Measurements from ENCODE around the gene LAIR1. TPM values are rescaled to one million over a fixed set of nuclear protein-coding genes. Genes with fewer than 3 reads are reported as not detected.
"Not testable (repeated sequence)": the region's sequence is repeated elsewhere in the genome, so short reads cannot be mapped to it uniquely, and the experiment has no call there.

The LAIR1 gene
- total RNA-seq, 1 donor: 0.36 TPM

- no peaks in the 10 kb centered on the region for H3K27me3 ChIP-seq (ENCODE audit: insufficient read depth, low read length)
- no peaks in the 10 kb centered on the region for H3K79me2 ChIP-seq (ENCODE audit: insufficient read depth, low read length)
- H3K9me3 ChIP-seq (ENCODE audit: low read depth, low read length): no peaks in the 10 kb centered on the region
- H3K36me3 ChIP-seq (ENCODE audit: insufficient read depth, low read length): no peaks in the 10 kb centered on the region
- H2AFZ ChIP-seq (ENCODE audit: low read length): no peak overlapping the region
- no peak overlapping the region for H3K4me3 ChIP-seq (ENCODE audit: insufficient read depth, low read length)
- TF ChIP-seq, protein P1, sequence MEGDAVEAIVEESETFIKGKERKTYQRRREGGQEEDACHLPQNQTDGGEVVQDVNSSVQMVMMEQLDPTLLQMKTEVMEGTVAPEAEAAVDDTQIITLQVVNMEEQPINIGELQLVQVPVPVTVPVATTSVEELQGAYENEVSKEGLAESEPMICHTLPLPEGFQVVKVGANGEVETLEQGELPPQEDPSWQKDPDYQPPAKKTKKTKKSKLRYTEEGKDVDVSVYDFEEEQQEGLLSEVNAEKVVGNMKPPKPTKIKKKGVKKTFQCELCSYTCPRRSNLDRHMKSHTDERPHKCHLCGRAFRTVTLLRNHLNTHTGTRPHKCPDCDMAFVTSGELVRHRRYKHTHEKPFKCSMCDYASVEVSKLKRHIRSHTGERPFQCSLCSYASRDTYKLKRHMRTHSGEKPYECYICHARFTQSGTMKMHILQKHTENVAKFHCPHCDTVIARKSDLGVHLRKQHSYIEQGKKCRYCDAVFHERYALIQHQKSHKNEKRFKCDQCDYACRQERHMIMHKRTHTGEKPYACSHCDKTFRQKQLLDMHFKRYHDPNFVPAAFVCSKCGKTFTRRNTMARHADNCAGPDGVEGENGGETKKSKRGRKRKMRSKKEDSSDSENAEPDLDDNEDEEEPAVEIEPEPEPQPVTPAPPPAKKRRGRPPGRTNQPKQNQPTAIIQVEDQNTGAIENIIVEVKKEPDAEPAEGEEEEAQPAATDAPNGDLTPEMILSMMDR (IDR thresholded peaks at IDR 0.05; ENCODE audit: extremely low read depth, low read depth, low read length): no peak
- no peaks in the 10 kb centered on the region for H3K4me1 ChIP-seq (ENCODE audit: insufficient read depth, low read length)
- H3K4me2 ChIP-seq (ENCODE audit: insufficient read depth, low read length): no peak overlapping the region
- DNase-seq (ENCODE audit: insufficient read length, low spot score, missing footprints): no peak
- no peak overlapping the region for H3K27ac ChIP-seq (ENCODE audit: low read depth, low read length)
- no peaks in the 10 kb centered on the region for H4K20me1 ChIP-seq (ENCODE audit: insufficient read depth, low read length)
Measured at GRCh38 chr19:54333586-54334298, 31.0 kb downstream of the LAIR1 start.

- Histone ChIP-seq H2AFZ (ENCODE audit: low read length) (no peak overlapping the region), H3K9me3 (ENCODE audit: low read depth, low read length) (no peaks in the 10 kb centered on the region), H3K4me1 (ENCODE audit: insufficient read depth, low read length) (no peaks in the 10 kb centered on the region), H3K27ac (ENCODE audit: low read depth, low read length) (no peak overlapping the region), H3K36me3 (ENCODE audit: insufficient read depth, low read length) (no peaks in the 10 kb centered on the region), H3K4me3 (ENCODE audit: insufficient read depth, low read length) (no peak overlapping the region), H3K4me2 (ENCODE audit: insufficient read depth, low read length) (no peak overlapping the region), H3K79me2 (ENCODE audit: insufficient read depth, low read length) (no peaks in the 10 kb centered on the region), H3K27me3 (ENCODE audit: insufficient read depth, low read length) (no peaks in the 10 kb centered on the region), H4K20me1 (ENCODE audit: insufficient read depth, low read length) (no peaks in the 10 kb centered on the region)
- no peak for DNase-seq (ENCODE audit: insufficient read length, low spot score, missing footprints)
- TF ChIP-seq, protein P1 (IDR thresholded peaks at IDR 0.05; ENCODE audit: extremely low read depth, low read depth, low read length): no peak
Measured at GRCh38 chr19:54332149-54332548, 32.6 kb downstream of the LAIR1 start.

DNA sequence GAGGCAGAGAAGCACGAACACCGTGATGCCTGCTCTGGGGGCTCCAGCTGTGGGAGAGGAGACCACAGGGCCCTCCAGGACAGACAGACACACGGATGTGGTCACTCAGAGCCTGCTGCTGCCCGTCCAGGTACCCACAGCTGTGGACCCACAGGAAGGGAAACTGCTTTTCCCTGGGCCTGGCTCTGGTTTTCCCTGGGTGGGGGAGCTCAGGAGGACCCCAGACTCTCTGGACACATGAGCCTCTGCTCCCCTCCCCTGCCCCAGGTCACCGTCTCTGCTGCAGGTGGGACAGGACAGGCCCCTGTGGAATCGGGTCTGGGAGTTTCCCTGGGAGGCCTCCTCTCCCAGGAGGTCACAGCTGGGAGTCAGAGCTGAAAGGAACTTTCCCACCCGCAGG is 33.1 kb downstream of the LAIR1 start:
- no peaks in the 10 kb centered on the region for H3K9me3 ChIP-seq (ENCODE audit: low read depth, low read length)
- H4K20me1 ChIP-seq (ENCODE audit: insufficient read depth, low read length): no peaks in the 10 kb centered on the region
- H3K79me2 ChIP-seq (ENCODE audit: insufficient read depth, low read length): no peaks in the 10 kb centered on the region
- H2AFZ ChIP-seq (ENCODE audit: low read length): no peak overlapping the region
- TF ChIP-seq, protein P1 (IDR thresholded peaks at IDR 0.05; ENCODE audit: extremely low read depth, low read depth, low read length): no peak
- no peaks in the 10 kb centered on the region for H3K27me3 ChIP-seq (ENCODE audit: insufficient read depth, low read length)
- no peaks in the 10 kb centered on the region for H3K36me3 ChIP-seq (ENCODE audit: insufficient read depth, low read length)
- H3K4me1 ChIP-seq (ENCODE audit: insufficient read depth, low read length): no peaks in the 10 kb centered on the region
- no peak overlapping the region for H3K4me2 ChIP-seq (ENCODE audit: insufficient read depth, low read length)
- H3K4me3 ChIP-seq (ENCODE audit: insufficient read depth, low read length): no peak overlapping the region
- H3K27ac ChIP-seq (ENCODE audit: low read depth, low read length): no peak overlapping the region
- no peak for DNase-seq (ENCODE audit: insufficient read length, low spot score, missing footprints)

DNA sequence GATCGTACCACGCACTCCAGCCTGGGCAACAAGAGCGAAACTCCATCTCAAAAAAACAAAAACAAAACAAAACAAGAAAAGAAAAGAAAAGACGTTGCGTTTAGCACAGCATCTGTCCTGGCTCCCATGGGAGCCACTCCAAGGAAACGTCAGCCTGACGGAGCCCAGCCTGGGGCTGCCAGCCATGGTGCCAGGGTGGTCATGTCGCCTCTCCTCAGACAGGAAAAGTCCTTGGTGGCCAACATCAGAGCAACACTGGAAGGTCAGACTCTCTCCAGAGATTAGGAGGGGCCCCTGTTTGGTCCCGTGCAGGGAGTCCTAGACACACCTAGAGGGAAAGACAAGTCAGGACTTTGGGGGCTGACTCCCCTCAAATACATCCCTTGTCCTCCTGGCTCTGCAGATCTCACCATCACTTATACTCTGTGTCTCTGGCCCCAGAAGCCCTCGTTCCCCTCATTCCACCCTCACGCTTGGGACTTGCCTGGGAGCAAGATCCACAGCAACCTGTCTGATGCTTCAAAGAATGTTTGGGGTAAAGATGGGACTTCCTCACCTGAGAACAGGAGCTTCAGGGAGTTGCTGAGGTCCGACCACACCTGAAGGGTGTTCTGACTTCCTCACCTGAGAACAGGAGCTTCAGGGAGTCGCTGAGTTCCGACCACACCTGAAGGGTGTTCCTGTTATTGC is 35.1 kb downstream of the LAIR1 start:
- H2AFZ ChIP-seq (ENCODE audit: low read length): no peak overlapping the region
- H4K20me1 ChIP-seq (ENCODE audit: insufficient read depth, low read length): no peaks in the 10 kb centered on the region
- H3K27ac ChIP-seq (ENCODE audit: low read depth, low read length): no peak overlapping the region
- no peaks in the 10 kb centered on the region for H3K36me3 ChIP-seq (ENCODE audit: insufficient read depth, low read length)
- no peak for DNase-seq (ENCODE audit: insufficient read length, low spot score, missing footprints)
- no peak overlapping the region for H3K4me3 ChIP-seq (ENCODE audit: insufficient read depth, low read length)
- H3K79me2 ChIP-seq (ENCODE audit: insufficient read depth, low read length): no peaks in the 10 kb centered on the region
- no peak overlapping the region for H3K4me2 ChIP-seq (ENCODE audit: insufficient read depth, low read length)
- H3K4me1 ChIP-seq (ENCODE audit: insufficient read depth, low read length): no peaks in the 10 kb centered on the region
- H3K9me3 ChIP-seq (ENCODE audit: low read depth, low read length): no peaks in the 10 kb centered on the region
- no peaks in the 10 kb centered on the region for H3K27me3 ChIP-seq (ENCODE audit: insufficient read depth, low read length)
- TF ChIP-seq, protein P1 (IDR thresholded peaks at IDR 0.05; ENCODE audit: extremely low read depth, low read depth, low read length): no peak

- not testable (repeated sequence) for H2AFZ ChIP-seq (ENCODE audit: low read length); H3K27me3 ChIP-seq (ENCODE audit: insufficient read depth, low read length); H3K4me3 ChIP-seq (ENCODE audit: insufficient read depth, low read length); DNase-seq (ENCODE audit: insufficient read length, low spot score, missing footprints); H4K20me1 ChIP-seq (ENCODE audit: insufficient read depth, low read length); H3K27ac ChIP-seq (ENCODE audit: low read depth, low read length); H3K9me3 ChIP-seq (ENCODE audit: low read depth, low read length); H3K79me2 ChIP-seq (ENCODE audit: insufficient read depth, low read length); H3K36me3 ChIP-seq (ENCODE audit: insufficient read depth, low read length); H3K4me2 ChIP-seq (ENCODE audit: insufficient read depth, low read length); H3K4me1 ChIP-seq (ENCODE audit: insufficient read depth, low read length)
Measured at GRCh38 chr19:54328781-54329180, 36.0 kb downstream of the LAIR1 start.
